OCI-LY3 (cell line): Measurements from ENCODE around the gene CACNA1C.
A peak's percentile ranks its signal among the peaks of the same experiment; 100 is the strongest.

Source experiments
- H2AFZ ChIP-seq: fragments of 200-600, 300-600 bp; shearing (Covaris generic); 2 replicates; pipeline ENCODE4 v1.6.0; 2014; ENCODE audit warnings: antibody characterized with exemption, low read depth, low read length
- H3K27ac ChIP-seq: fragments of 200-600, 300-600 bp; sonication (generic); 2 replicates; pipeline ENCODE4 v1.5.1; 2014; ENCODE audit warnings: mild to moderate bottlenecking, low read length, moderate library complexity, mixed read lengths
- H3K27me3 ChIP-seq: fragments of 200-600, 300-600 bp; sonication (generic); 2 replicates; pipeline ENCODE4 v1.6.1; 2014; ENCODE audit warnings: low read depth, low read length, mixed read lengths
- H3K36me3 ChIP-seq: fragments of 200-600, 300-600 bp; sonication (generic); replicated peaks from 2 replicates; pipeline ENCODE3; 2014; ENCODE audit warnings: low read depth, low read length, mixed read lengths
- H3K4me1 ChIP-seq: fragments of 300-600, 200-600 bp; sonication (generic); 2 replicates; pipeline ENCODE4 v1.6.1; 2014; ENCODE audit warnings: low read length, mixed read lengths
- H3K4me2 ChIP-seq: fragments of 200-600, 300-600 bp; sonication (generic); 2 replicates; pipeline ENCODE4 v1.6.1; 2014; ENCODE audit warnings: low read length, mixed read lengths
- H3K4me3 ChIP-seq: fragments of 300-600, 200-600 bp; sonication (generic); 2 replicates; pipeline ENCODE4 v1.5.1; 2014; ENCODE audit warnings: antibody characterized with exemption, mild to moderate bottlenecking, low read length, moderate library complexity
- H3K79me2 ChIP-seq: fragments of 300-600, 200-600 bp; shearing (Covaris generic); 2 replicates; pipeline ENCODE4 v1.6.1; 2014; ENCODE audit warnings: mild to moderate bottlenecking, low read length, mixed read lengths
- H3K9ac ChIP-seq: fragments of 300-600, 200-600 bp; shearing (Covaris generic); 2 replicates; pipeline ENCODE4 v1.6.0; 2014; ENCODE audit warnings: mild to moderate bottlenecking, low read length, moderate library complexity
- H3K9me3 ChIP-seq: fragments of 200-600, 300-600 bp; shearing (Covaris generic); 2 replicates; pipeline ENCODE4 v1.6.1; 2014; ENCODE audit warnings: low read length, mixed read lengths; ENCODE audit not compliant: insufficient read depth
- H4K20me1 ChIP-seq: fragments of 200-600, 300-600 bp; sonication (generic); 2 replicates; pipeline ENCODE4 v1.6.1; 2016; ENCODE audit warnings: low read length, mixed read lengths; ENCODE audit not compliant: insufficient read depth
- CTCF ChIP-seq: fragments of 200-600, 300-600 bp; sonication (generic); IDR thresholded peaks from 2 replicates; pipeline ENCODE4 v1.5.1; 2014; ENCODE audit warnings: antibody characterized with exemption, low read length, low read depth
- EZH2phosphoT487 ChIP-seq: fragments of 200-600 bp; shearing (Covaris generic); IDR thresholded peaks from 2 replicates; pipeline ENCODE4 v1.6.1; 2018; ENCODE audit warnings: antibody characterized with exemption, mixed run types, low read depth

CACNA1C gene

GRCh38 chr12:2244013-2244861 is 191.4 kb downstream of the CACNA1C start:
- H3K4me2 ChIP-seq, result no peak overlapping the region

GRCh38 chr12:2246358-2246757 is 193.6 kb downstream of the CACNA1C start:
- TF ChIP-seq EZH2phosphoT487 (no peak), CTCF (no peak)
- Histone ChIP-seq H3K27me3 (no peaks in the 10 kb centered on the region), H3K4me2 (no peak overlapping the region), H3K4me3 (no peak overlapping the region), H3K9ac (no peak overlapping the region), H2AFZ (no peak overlapping the region), H3K79me2 (no peaks in the 10 kb centered on the region), H3K9me3 (peaks cover 23% of the 10 kb centered on the region; the same call in 1 of the 2 replicates), H3K27ac (no peak overlapping the region), H3K36me3 (no peaks in the 10 kb centered on the region), H4K20me1 (no peaks in the 10 kb centered on the region), H3K4me1 (peaks cover 31% of the 10 kb centered on the region)

More at GRCh38 chr12:2244013-2244861, 191.4 kb downstream of the CACNA1C start:
- Histone ChIP-seq H3K4me3 (no peak overlapping the region), H3K27ac (no peak overlapping the region), H3K36me3 (no peaks in the 10 kb centered on the region), H3K9me3 (peaks cover 14% of the 10 kb centered on the region; the same call in 1 of the 2 replicates), H2AFZ (no peak overlapping the region), H3K4me1 (peaks cover 24% of the 10 kb centered on the region), H3K9ac (no peak overlapping the region), H3K27me3 (no peaks in the 10 kb centered on the region), H4K20me1 (no peaks in the 10 kb centered on the region), H3K79me2 (no peaks in the 10 kb centered on the region)
- TF ChIP-seq EZH2phosphoT487 (no peak), CTCF (no peak)

- no peaks in the 10 kb centered on the region for H3K27me3 ChIP-seq
- peak overlapping the region; percentile 3; the same call in 1 of the 2 replicates for H3K9ac ChIP-seq
- no peaks in the 10 kb centered on the region for H4K20me1 ChIP-seq
- H3K36me3 ChIP-seq, result no peaks in the 10 kb centered on the region
- no peak overlapping the region for H3K27ac ChIP-seq
- peak overlapping the region; percentile 50 for H3K4me2 ChIP-seq
- no peaks in the 10 kb centered on the region for H3K79me2 ChIP-seq
- no peak overlapping the region for H2AFZ ChIP-seq
- H3K4me3 ChIP-seq, result peak overlapping the region; percentile 28
- peaks cover 37% of the 10 kb centered on the region for H3K4me1 ChIP-seq
- TF ChIP-seq CTCF, result no peak
- TF ChIP-seq EZH2phosphoT487, result no peak
- H3K9me3 ChIP-seq, result peaks cover 23% of the 10 kb centered on the region; the same call in 1 of the 2 replicates
Observed at GRCh38 chr12:2247120-2247519, 194.3 kb downstream of the CACNA1C start.

GRCh38 chr12:2247596-2247995 is 194.8 kb downstream of the CACNA1C start:
- no peaks in the 10 kb centered on the region for H3K27me3 ChIP-seq
- H4K20me1 ChIP-seq, result no peaks in the 10 kb centered on the region
- TF ChIP-seq CTCF (no peak), EZH2phosphoT487 (no peak)
- peak overlapping the region; percentile 50 for H3K4me2 ChIP-seq
- no peak overlapping the region for H3K27ac ChIP-seq
- H3K4me1 ChIP-seq, result peaks cover 37% of the 10 kb centered on the region
- no peaks in the 10 kb centered on the region for H3K79me2 ChIP-seq
- H2AFZ ChIP-seq, result no peak overlapping the region
- peaks cover 23% of the 10 kb centered on the region; the same call in 1 of the 2 replicates for H3K9me3 ChIP-seq
- no peaks in the 10 kb centered on the region for H3K36me3 ChIP-seq
- peak overlapping the region; percentile 3; the same call in 1 of the 2 replicates for H3K9ac ChIP-seq
- peak overlapping the region; percentile 28 for H3K4me3 ChIP-seq
